H9 (cell line): ENCODE data around the gene JAKMIP3. TPM values are rescaled to one million over a fixed set of nuclear protein-coding genes. Genes with fewer than 3 reads are reported as not detected.

Experiments used
- DNase-seq: peaks from one replicate; pipeline ENCODE4 v3.0.0-alpha.2; 2017
- H2AFZ ChIP-seq: one replicate; pipeline ENCODE4 v1.6.1; 2013; ENCODE audit warnings: mild to moderate bottlenecking, low read length, control low read depth, moderate library complexity
- H2AK5ac ChIP-seq: 2 replicates; pipeline ENCODE4 v1.6.1; 2013; ENCODE audit warnings: low read length, control low read depth, mixed read lengths; ENCODE audit not compliant: insufficient read length
- H2BK120ac ChIP-seq: one replicate; pipeline ENCODE4 v1.6.1; 2013; ENCODE audit warnings: low read depth, mild to moderate bottlenecking, low read length, control low read depth, inconsistent platforms; ENCODE audit not compliant: poor library complexity, severe bottlenecking
- H2BK12ac ChIP-seq: 2 replicates; pipeline ENCODE4 v1.6.1; 2013; ENCODE audit warnings: low read length, control low read depth, mixed read lengths, low read depth; ENCODE audit not compliant: insufficient read length
- H2BK15ac ChIP-seq: 2 replicates; pipeline ENCODE4 v1.6.1; 2013; ENCODE audit warnings: low read depth, low read length, control low read depth
- H2BK20ac ChIP-seq: one replicate; pipeline ENCODE4 v1.6.1; 2013; ENCODE audit warnings: low read depth, mild to moderate bottlenecking, low read length, control low read depth, inconsistent platforms; ENCODE audit not compliant: poor library complexity, severe bottlenecking
- H2BK5ac ChIP-seq: 2 replicates; pipeline ENCODE4 v1.6.1; 2013; ENCODE audit warnings: low read length, control low read depth, mixed read lengths; ENCODE audit not compliant: insufficient read length
- H3K14ac ChIP-seq: 2 replicates; pipeline ENCODE4 v1.6.1; 2013; ENCODE audit warnings: low read length, control low read depth; ENCODE audit not compliant: insufficient read depth
- H3K18ac ChIP-seq: 2 replicates; pipeline ENCODE4 v1.6.1; 2013; ENCODE audit warnings: low read depth, mild to moderate bottlenecking, mixed read lengths, low read length, control low read depth; ENCODE audit not compliant: insufficient read length
- H3K23ac ChIP-seq: 2 replicates; pipeline ENCODE4 v1.6.1; 2013; ENCODE audit warnings: low read length, control low read depth, mixed read lengths, low read depth; ENCODE audit not compliant: insufficient read length
- H3K23me2 ChIP-seq: 2 replicates; pipeline ENCODE4 v1.6.1; 2013; ENCODE audit warnings: low read depth, mild to moderate bottlenecking, mixed read lengths, low read length, control low read depth; ENCODE audit not compliant: insufficient read length, poor library complexity, severe bottlenecking
- H3K27ac ChIP-seq: 2 replicates; pipeline ENCODE4 v1.5.1; 2013; ENCODE audit warnings: low read length, control low read depth, mixed read lengths, low read depth; ENCODE audit not compliant: insufficient read length
- H3K27me3 ChIP-seq: 2 replicates; pipeline ENCODE4 v1.6.1; 2013; ENCODE audit warnings: low read length, control low read depth, inconsistent platforms; ENCODE audit not compliant: insufficient read depth
- H3K4ac ChIP-seq: 2 replicates; pipeline ENCODE4 v1.6.1; 2013; ENCODE audit warnings: low read depth, mild to moderate bottlenecking, control low read depth, inconsistent platforms, low read length, moderate library complexity
- H3K4me1 ChIP-seq: 2 replicates; pipeline ENCODE4 v1.6.1; 2013; ENCODE audit warnings: low read length, control low read depth, inconsistent platforms; ENCODE audit not compliant: insufficient read depth
- H3K4me2 ChIP-seq: 2 replicates; pipeline ENCODE4 v1.6.1; 2013; ENCODE audit warnings: low read length, control low read depth, mixed read lengths; ENCODE audit not compliant: insufficient read length, insufficient read depth
- H3K56ac ChIP-seq: 2 replicates; pipeline ENCODE4 v1.6.1; 2013; ENCODE audit warnings: low read depth, mild to moderate bottlenecking, mixed read lengths, low read length, control low read depth; ENCODE audit not compliant: insufficient read length
- H3K79me1 ChIP-seq: 2 replicates; pipeline ENCODE4 v1.6.1; 2013; ENCODE audit warnings: low read depth, mild to moderate bottlenecking, moderate library complexity, low read length, control low read depth, inconsistent platforms; ENCODE audit not compliant: insufficient read depth, poor library complexity, severe bottlenecking
- H3K79me2 ChIP-seq: 2 replicates; pipeline ENCODE4 v1.6.1; 2013; ENCODE audit warnings: low read length, control low read depth, inconsistent platforms; ENCODE audit not compliant: insufficient read depth
- H3K9ac ChIP-seq: 2 replicates; pipeline ENCODE4 v1.6.1; 2013; ENCODE audit warnings: low read length, control low read depth, mixed read lengths; ENCODE audit not compliant: insufficient read length; ENCODE audit errors: extremely low read depth
- H3K9me3 ChIP-seq: one replicate; pipeline ENCODE4 v1.6.1; 2013; ENCODE audit warnings: low read depth, low read length, inconsistent platforms; ENCODE audit not compliant: control insufficient read depth
- H3T11ph ChIP-seq: one replicate; pipeline ENCODE4 v1.6.1; 2013; ENCODE audit warnings: mild to moderate bottlenecking, low read length, control low read depth, inconsistent platforms
- H4K20me1 ChIP-seq: one replicate; pipeline ENCODE4 v1.6.1; 2013; ENCODE audit not compliant: control insufficient read depth, insufficient read length, insufficient read depth
- H4K5ac ChIP-seq: 2 replicates; pipeline ENCODE4 v1.6.1; 2013; ENCODE audit warnings: low read depth, mild to moderate bottlenecking, mixed read lengths, low read length, control low read depth; ENCODE audit not compliant: insufficient read length
- H4K8ac ChIP-seq: replicated peaks from 2 replicates; pipeline ENCODE4 v1.6.1; 2013; ENCODE audit warnings: low read length, control low read depth, mixed read lengths, low read depth; ENCODE audit not compliant: insufficient read length
- H4K91ac ChIP-seq: 2 replicates; pipeline ENCODE4 v1.6.1; 2013; ENCODE audit warnings: low read depth, mild to moderate bottlenecking, moderate library complexity, mixed read lengths, low read length, control low read depth; ENCODE audit not compliant: insufficient read length
- H3K27ac Mint-ChIP-seq, 3 experiments: 2 replicates in 2 of 3; 3 replicates in 1 of 3; pipeline ENCODE4 v1.8.0; 2020 to 2021; ENCODE audit warnings: mixed read lengths in 3 of 3, mild to moderate bottlenecking in 1 of 3, moderate library complexity in 1 of 3
- H3K27me3 Mint-ChIP-seq: 2 replicates; pipeline ENCODE4 v1.8.0; 2021; ENCODE audit warnings: low read depth, mild to moderate bottlenecking, moderate library complexity, mixed read lengths
- H3K36me3 Mint-ChIP-seq, 3 experiments: 2 replicates in 2 of 3; 3 replicates in 1 of 3; pipeline ENCODE4 v1.8.0; 2020 to 2021; ENCODE audit warnings: low read depth in 3 of 3, mixed read lengths in 3 of 3; ENCODE audit not compliant: insufficient read depth in 1 of 3
- H3K4me1 Mint-ChIP-seq, 2 experiments: 2 replicates each; pipeline ENCODE4 v1.8.0; 2020; ENCODE audit warnings: mixed read lengths in 2 of 2
- H3K4me3 Mint-ChIP-seq, 2 experiments: 2 replicates in 1 of 2; 3 replicates in 1 of 2; pipeline ENCODE4 v1.8.0; 2020 to 2021; ENCODE audit warnings: mild to moderate bottlenecking in 2 of 2, mixed read lengths in 2 of 2, moderate library complexity in 1 of 2
- H3K9me3 Mint-ChIP-seq, 2 experiments: 2 replicates in 1 of 2; 3 replicates in 1 of 2; pipeline ENCODE4 v1.8.0; 2020; ENCODE audit warnings: mild to moderate bottlenecking in 2 of 2, mixed read lengths in 2 of 2, moderate library complexity in 1 of 2
- CTCF ChIP-seq: fragments of 200-600 bp; sonication (generic); conservative IDR thresholded peaks from 3 replicates; pipeline ENCODE4 v1.8.0; 2021; ENCODE audit warnings: antibody characterized with exemption, mild to moderate bottlenecking
- WGBS: extraction: QIAGEN DNeasy Blood & Tissue Kit; methylation state at CpG from one replicate; pipeline ENCODE4 v1.1.7; 2013; ENCODE audit warnings: missing lambda C conversion rate, low lambda C conversion rate, mixed read lengths; ENCODE audit not compliant: insufficient read length; ENCODE audit errors: extremely low coverage; 5-methylcytosine and 5-hydroxymethylcytosine counted together
- total RNA-seq: library from RNA; stranded (reverse); gene quantifications from 2 replicates; pipeline ENCODE4 v1.2.1, GENCODE V29; 2021

JAKMIP3 gene
- total RNA-seq, 1 experiment from 2014 or later: 0.50 TPM

GRCh38 chr10:132059760-132060508 lies 5.8 kb upstream of the JAKMIP3 start:
- H3K9ac ChIP-seq: no peak overlapping the region
- Mint-ChIP-seq H3K4me1 (peaks cover 10 to 12% of the 10 kb centered on the region in 2 experiments), H3K36me3 (peaks cover 0 to 5% (median 0%) of the 10 kb centered on the region in 3 experiments; a peak in 1 of 7 replicates), H3K27ac (no peak overlapping the region), H3K27me3 (no peaks in the 10 kb centered on the region; the same call in 1 of the 2 replicates), H3K4me3 (no peak overlapping the region), H3K9me3 (peaks cover 0 to 3% of the 10 kb centered on the region in 2 experiments; a peak in 2 of 5 replicates)
- no peak overlapping the region for H3K23ac ChIP-seq
- TF ChIP-seq CTCF: no peak
- no peak overlapping the region for H4K8ac ChIP-seq
- no peak overlapping the region for H2BK5ac ChIP-seq
- H3K4me1 ChIP-seq: no peaks in the 10 kb centered on the region
- H4K5ac ChIP-seq: no peak overlapping the region
- H3K23me2 ChIP-seq: no peaks in the 10 kb centered on the region
- no peaks in the 10 kb centered on the region for H3K79me2 ChIP-seq
- H4K91ac ChIP-seq: no peak overlapping the region
- no peaks in the 10 kb centered on the region for H3K27me3 ChIP-seq
- H2BK12ac ChIP-seq: no peak overlapping the region
- no peaks in the 10 kb centered on the region for H3K79me1 ChIP-seq
- H2BK20ac ChIP-seq: no peak overlapping the region
- no peak overlapping the region for H2BK120ac ChIP-seq
- H3T11ph ChIP-seq: no peak overlapping the region
- DNase-seq: no peak
- H3K27ac ChIP-seq: no peak overlapping the region
- no CpG with 5 or more reads among the region's 12 CpGs for WGBS
- no peak overlapping the region for H3K14ac ChIP-seq
- H2AK5ac ChIP-seq: no peak overlapping the region
- no peak overlapping the region for H3K4ac ChIP-seq
- H3K4me2 ChIP-seq: no peak overlapping the region
- no peak overlapping the region for H2AFZ ChIP-seq
- H4K20me1 ChIP-seq: no peaks in the 10 kb centered on the region
- H3K9me3 ChIP-seq: no peaks in the 10 kb centered on the region
- H2BK15ac ChIP-seq: no peak overlapping the region
- H3K56ac ChIP-seq: no peak overlapping the region
- no peak overlapping the region for H3K18ac ChIP-seq
